GM12878 (cell line): ENCODE results near the gene NPR3. TPM values are rescaled to one million over a fixed set of nuclear protein-coding genes. Genes with fewer than 3 reads are reported as not detected.

Experiments
- ATAC-seq: fragments of 200-7000 bp; cut with Tn5 transposase; 3 replicates; pipeline ENCODE4 v1.9.1; 2020; ENCODE audit warnings: mild to moderate bottlenecking, moderate library complexity
- BruUV-seq: library from RNA; stranded (reverse); fragments of 400-500 nt; replicated peaks from 2 replicates; lab custom pipeline; 2021; lab: Mats Ljungman, UMichigan
- CTCF ChIA-PET: fragments of 300-600 bp; sonication (Branson Sonifier 250); formaldehyde crosslinking; extraction: SDS; loops from one replicate; lab custom pipeline; 2021; ENCODE audit warnings: inconsistent platforms; lab: Yijun Ruan, JAX
- POLR2A ChIA-PET: fragments of 350-600 bp; formaldehyde crosslinking; extraction: SDS; loops from one replicate; lab custom pipeline; 2021; ENCODE audit warnings: inconsistent platforms; lab: Charles Lee
- RAD21 ChIA-PET: fragments of 300-600 bp; sonication (Branson Sonifier 250); formaldehyde crosslinking; loops from one replicate; lab custom pipeline; 2023; ENCODE audit warnings: antibody characterized with exemption; ENCODE audit not compliant: unreplicated experiment; lab: Charles Lee
- SMC1A ChIA-PET: fragments of 300-600 bp; sonication (Branson Sonifier 250); formaldehyde crosslinking; loops from one replicate; lab custom pipeline; 2023; ENCODE audit not compliant: unreplicated experiment, uncharacterized antibody; lab: Charles Lee
- DNase-seq: peaks from one replicate; pipeline ENCODE4 v3.0.0-alpha.2; 2011; ENCODE audit warnings: low read depth, low spot score
- FAIRE-seq: peaks from 3 replicates; lab custom pipeline; 2011; peaks lifted over from hg19 to GRCh38; lab: Jason Lieb, UNC
- H2AFZ ChIP-seq: 2 replicates; pipeline ENCODE4 v1.6.0; 2011; ENCODE audit warnings: low read depth, low read length, control low read depth; ENCODE audit not compliant: control insufficient read depth
- H3K27ac ChIP-seq: 2 replicates; pipeline ENCODE4 v1.5.1; 2011; ENCODE audit warnings: control low read depth; ENCODE audit not compliant: control insufficient read depth, insufficient read depth
- H3K27me3 ChIP-seq, 2 experiments: replicated peaks in 1 of 2; 2 replicates each; pipeline versions ENCODE4 v1.6.0 to v1.6.1; 2011; ENCODE audit warnings: low read length in 1 of 2; ENCODE audit not compliant: control insufficient read depth in 2 of 2, insufficient read depth in 2 of 2
- H3K36me3 ChIP-seq, 2 experiments: 2 replicates each; pipeline ENCODE4 v1.5.1; 2011; ENCODE audit warnings: low read length in 1 of 2; ENCODE audit not compliant: control insufficient read depth in 2 of 2, insufficient read depth in 2 of 2
- H3K4me1 ChIP-seq: 2 replicates; pipeline ENCODE4 v1.6.1; 2011; ENCODE audit warnings: mild to moderate bottlenecking, low read length, moderate library complexity, mixed read lengths; ENCODE audit not compliant: control insufficient read depth, insufficient read depth
- H3K4me2 ChIP-seq: 2 replicates; pipeline ENCODE4 v1.6.0; 2011; ENCODE audit warnings: control low read depth; ENCODE audit not compliant: control insufficient read depth, insufficient read depth
- H3K4me3 ChIP-seq: fragments of 200-600 bp; sonication (generic); 2 replicates; pipeline ENCODE4 v1.5.1; 2016
- H3K79me2 ChIP-seq: 2 replicates; pipeline ENCODE4 v1.6.0; 2011; ENCODE audit warnings: low read length; ENCODE audit not compliant: control insufficient read depth, insufficient read depth
- H3K9ac ChIP-seq: 2 replicates; pipeline ENCODE4 v1.8.0; 2011; ENCODE audit warnings: low read length, control low read depth, mixed read lengths; ENCODE audit not compliant: control insufficient read depth, insufficient read depth
- H3K9me3 ChIP-seq: replicated peaks from 3 replicates; pipeline ENCODE4 v1.5.1; 2011; ENCODE audit warnings: mild to moderate bottlenecking, low read length; ENCODE audit not compliant: control insufficient read depth, insufficient read depth
- H4K20me1 ChIP-seq: 2 replicates; pipeline ENCODE4 v1.6.0; 2011; ENCODE audit not compliant: control insufficient read depth, insufficient read depth
- ATF7 ChIP-seq: fragments of 450-650 bp; IDR thresholded peaks from 2 replicates; pipeline ENCODE4 v1.6.1; 2016; ENCODE audit warnings: low read depth, mild to moderate bottlenecking
- KLF5 ChIP-seq: fragments of 450-650 bp; IDR thresholded peaks from 2 replicates; pipeline ENCODE4 v1.6.1; 2014; ENCODE audit warnings: mild to moderate bottlenecking; ENCODE audit not compliant: partially characterized antibody
- PAX8 ChIP-seq: fragments of 450-650 bp; IDR thresholded peaks from 2 replicates; pipeline ENCODE4 v1.6.1; 2017; ENCODE audit warnings: mild to moderate bottlenecking, moderate library complexity
- SREBF1 ChIP-seq: IDR thresholded peaks from 2 replicates; pipeline ENCODE4 v1.6.1; 2012; ENCODE audit warnings: mild to moderate bottlenecking, low read length
- ZBTB40 ChIP-seq: fragments of 450-650 bp; IDR thresholded peaks from 2 replicates; pipeline ENCODE4 v1.6.1; 2016; ENCODE audit warnings: mild to moderate bottlenecking, moderate library complexity, borderline replicate concordance
- ZNF592 ChIP-seq: fragments of 450-650 bp; IDR thresholded peaks from 2 replicates; pipeline ENCODE4 v1.6.1; 2017; ENCODE audit warnings: mild to moderate bottlenecking, moderate library complexity
- WGBS: methylation state at CpG from one replicate; pipeline ENCODE4 v1.1.6; 2016; ENCODE audit warnings: low lambda C conversion rate; ENCODE audit not compliant: insufficient replicate concordance, insufficient coverage; ENCODE audit errors: missing lambda C conversion rate; 5-methylcytosine and 5-hydroxymethylcytosine counted together
- in situ Hi-C: fragments of 300-500 bp; cut with MboI; formaldehyde crosslinking; loops from 9 replicates; pipeline ENCODE4 v1.14.3; 2018; ENCODE audit warnings: mixed read lengths
- intact Hi-C: fragments of 100-400 bp; cut with micrococcal nuclease; formaldehyde crosslinking; loops from one replicate; pipeline ENCODE4 v1.14.2; 2022; ENCODE audit not compliant: unreplicated experiment
- polyA plus RNA-seq, 11 experiments: library from polyadenylated mRNA; depleted of rRNA in 4 of 11; unstranded in 6 of 11; stranded (reverse) in 5 of 11; fragments of >200 nt; fragmentation: Nextera tagmentation in 4 of 11; fragmentation: Illumina TruSeq in 1 of 11; extraction: Ambion mirVana in 4 of 11; extraction: Trizol in 1 of 11; gene quantifications; 1 replicate in 1 of 11; 2 replicates in 10 of 11; pipeline versions ENCODE4 v1.2.1 to v1.2.3, GENCODE V29; 2011 to 2016; ENCODE audit warnings: inconsistent platforms in 2 of 11, missing spikeins in 2 of 11, low read depth in 1 of 11
- total RNA-seq, 4 experiments: library from RNA; depleted of rRNA in 3 of 4; stranded (reverse); fragments of >200 nt in 3 of 4; fragmentation: Illumina TruSeq in 1 of 4; extraction: Trizol in 1 of 4; gene quantifications; 2 replicates each; pipeline versions ENCODE4 v1.2.1 to v1.2.3, GENCODE V29; 2013 to 2021

Gene NPR3
- total and polyA plus RNA-seq, 10 of the 15 experiments (the other 5 are each of a cell fraction or from before 2014, with no cell fraction given) = 0.01 to 0.37 (median 0.14) TPM; not detected in 7

GRCh38 chr5:32678472-32678871 is 32.6 kb upstream of the NPR3 start:
- no peaks in the 10 kb centered on the region for H3K4me1 ChIP-seq
- H3K79me2 ChIP-seq = no peaks in the 10 kb centered on the region
- no peak overlapping the region for H3K4me3 ChIP-seq
- TF ChIP-seq KLF5 (no peak), ZNF592 (no peak), SREBF1 (no peak), PAX8 (no peak), ATF7 (no peak), ZBTB40 (no peak)
- H2AFZ ChIP-seq = no peak overlapping the region
- ChIA-PET RAD21 (no interaction called here), CTCF (interaction anchor here (0.6 kb wide), 1 partner anchor 38 kb away, joined by 3 read pairs; no protein-coding TSS in a partner anchor), SMC1A (no interaction called here), POLR2A (no interaction called here)
- no TSS peak for BruUV-seq
- intact Hi-C loops = no loop called here
- in situ Hi-C loops = no loop called here
- 44% methylated on average over 11 of the region's 11 CpGs for WGBS
- H3K27me3 ChIP-seq = no peaks in the 10 kb centered on the region; a peak in 1 of 4 replicates
- no peaks in the 10 kb centered on the region for H3K36me3 ChIP-seq
- H4K20me1 ChIP-seq = no peaks in the 10 kb centered on the region
- DNase-seq (no peak), ATAC-seq (no peak), FAIRE-seq (no peak)
- no peak overlapping the region for H3K4me2 ChIP-seq
- H3K9me3 ChIP-seq = no peaks in the 10 kb centered on the region; the same call in 2 of the 3 replicates
- H3K9ac ChIP-seq = no peak overlapping the region
- H3K27ac ChIP-seq = no peak overlapping the region
